GM19455 (cell line): Measurements from ENCODE around the gene TEAD1.
"Not testable (repeated sequence)": the region's sequence is repeated elsewhere in the genome, so short reads cannot be mapped to it uniquely, and the experiment has no call there.

ENCODE experiments used
- ATAC-seq: cut with Tn5 transposase; IDR thresholded peaks from one replicate; pipeline ENCODE4 v1.9.1; 2021; ENCODE audit not compliant: unreplicated experiment

TEAD1 gene

GRCh38 chr11:12758117-12758516, 83.9 kb downstream of the TEAD1 start:
- not testable (repeated sequence) for ATAC-seq

GRCh38 chr11:12761029-12761428, 86.8 kb downstream of the TEAD1 start:
- no peak for ATAC-seq

- ATAC-seq: no peak
Measured at GRCh38 chr11:12762278-12762677, 88.1 kb downstream of the TEAD1 start.

- no peak for ATAC-seq
Measured at GRCh38 chr11:12762696-12763324, 88.6 kb downstream of the TEAD1 start.

- ATAC-seq: no peak
Measured at GRCh38 chr11:12764187-12764914, 90.1 kb downstream of the TEAD1 start.

GRCh38 chr11:12765428-12765827, 91.2 kb downstream of the TEAD1 start:
- no peak for ATAC-seq

GRCh38 chr11:12767027-12767426, 92.8 kb downstream of the TEAD1 start:
- no peak for ATAC-seq

GRCh38 chr11:12767577-12767976, 93.4 kb downstream of the TEAD1 start:
- no peak for ATAC-seq

- peak; percentile 53 for ATAC-seq
Measured at GRCh38 chr11:12768726-12769673, 94.8 kb downstream of the TEAD1 start.

GRCh38 chr11:12769834-12770345, 95.7 kb downstream of the TEAD1 start:
- no peak for ATAC-seq

- no peak for ATAC-seq
Measured at GRCh38 chr11:12770435-12770834, 96.2 kb downstream of the TEAD1 start.

GRCh38 chr11:12770966-12771597, 96.9 kb downstream of the TEAD1 start:
- ATAC-seq: no peak

- ATAC-seq: no peak
Measured at GRCh38 chr11:12771875-12772274, 97.7 kb downstream of the TEAD1 start.

GRCh38 chr11:12772324-12772723, 98.1 kb downstream of the TEAD1 start:
- ATAC-seq: no peak

GRCh38 chr11:12773591-12773990, 99.4 kb downstream of the TEAD1 start:
- ATAC-seq: no peak

- no peak for ATAC-seq
Measured at GRCh38 chr11:12775955-12776354, 101.7 kb downstream of the TEAD1 start.

- no peak for ATAC-seq
Measured at GRCh38 chr11:12777208-12777874, 103.1 kb downstream of the TEAD1 start.

- ATAC-seq: no peak
Measured at GRCh38 chr11:12778240-12778905, 104.2 kb downstream of the TEAD1 start.

GRCh38 chr11:12783765-12784164, 109.5 kb downstream of the TEAD1 start:
- no peak for ATAC-seq

GRCh38 chr11:12784445-12784844, 110.2 kb downstream of the TEAD1 start:
- no peak for ATAC-seq
